ENCODE data around the gene ZNF460. TPM values are rescaled to one million over a fixed set of nuclear protein-coding genes. Genes with fewer than 3 reads are reported as not detected.

ZNF460 gene
- total and polyA plus RNA-seq, 2 of the 8 experiments (the other 6 are each of a cell fraction or from before 2014, with no cell fraction given), result 9.3 to 57.9 TPM

- Histone ChIP-seq H3K4me3 (ENCODE audit: extremely low read depth in 1 of 4, insufficient read depth in 2 of 4, low read depth in 3 of 4, low read length in 4 of 4) (no peak overlapping the region), H4K5ac (ENCODE audit: insufficient read length, low read depth, low read length) (no peak overlapping the region), H2BK15ac (ENCODE audit: low read length) (no peak overlapping the region), H2BK120ac (replicated peaks; ENCODE audit: low read depth, low read length) (no peak overlapping the region), H3K9me3 (ENCODE audit: insufficient read depth in 2 of 2, low read depth in 1 of 2, low read length in 1 of 2) (peaks cover 0 to 4% of the 10 kb centered on the region in 2 experiments; a peak in 1 of 4 replicates), H2BK5ac (ENCODE audit: low read depth, low read length) (no peak overlapping the region), H2AFZ (ENCODE audit: low read length) (no peak overlapping the region), H4K8ac (ENCODE audit: extremely low read depth, insufficient read depth, low read length) (no peak overlapping the region), H3K23ac (ENCODE audit: insufficient read length) (no peak overlapping the region), H3K23me2 (ENCODE audit: low read depth, low read length) (no peaks in the 10 kb centered on the region), H3K4ac (replicated peaks; ENCODE audit: insufficient read length, low read depth, low read length) (no peak overlapping the region), H2BK12ac (ENCODE audit: low read depth, low read length) (no peak overlapping the region), H3K36me3 (ENCODE audit: control insufficient read depth in 2 of 4, insufficient read depth in 4 of 4, low read length in 3 of 4) (peaks cover 29 to 55% (median 48%) of the 10 kb centered on the region in 4 experiments), H3K27ac (ENCODE audit: low read depth, low read length) (no peak overlapping the region), H3K56ac (replicated peaks; ENCODE audit: insufficient read length, low read depth, low read length) (no peak overlapping the region), H2AK5ac (ENCODE audit: low read depth, low read length) (no peak overlapping the region), H3K9ac (replicated peaks in 1 of 4; ENCODE audit: extremely low read depth in 1 of 4, low read depth in 3 of 4, low read length in 3 of 4) (no peak overlapping the region), H3K14ac (ENCODE audit: insufficient read length) (no peak overlapping the region), H3K79me1 (ENCODE audit: low read depth, low read length) (peaks cover 10% of the 10 kb centered on the region; the same call in 1 of the 2 replicates), H2BK20ac (ENCODE audit: low read length) (no peak overlapping the region), H3K4me1 (replicated peaks in 1 of 4; ENCODE audit: control insufficient read depth in 3 of 4, insufficient read depth in 4 of 4, low read length in 3 of 4) (no peaks in the 10 kb centered on the region), H4K20me1 (replicated peaks in 1 of 2; ENCODE audit: control insufficient read depth in 1 of 2, insufficient read depth in 2 of 2, low read length in 2 of 2) (peaks cover 4 to 9% of the 10 kb centered on the region in 2 experiments), H3K18ac (ENCODE audit: extremely low read depth, low read length) (no peak overlapping the region), H3K4me2 (ENCODE audit: insufficient read depth in 1 of 2, low read depth in 2 of 2, low read length in 2 of 2) (no peak overlapping the region), H4K91ac (replicated peaks; ENCODE audit: insufficient read length, low read length) (no peak overlapping the region), H3K79me2 (ENCODE audit: control insufficient read depth in 1 of 2, insufficient read depth in 2 of 2, low read length in 2 of 2) (peaks cover 0 to 83% of the 10 kb centered on the region in 2 experiments; a peak in 3 of 4 replicates), H3K27me3 (replicated peaks in 1 of 4; ENCODE audit: control insufficient read depth in 3 of 4, extremely low read depth in 1 of 4, insufficient read depth in 3 of 4, low read length in 3 of 4) (no peaks in the 10 kb centered on the region)
- TF ChIP-seq GABPA (IDR thresholded peaks at IDR 0.05; ENCODE audit: borderline replicate concordance, insufficient read depth, low read length), result no peak
- no peak for TF ChIP-seq SIN3A (conservative IDR thresholded peaks at IDR 0.05 in 1 of 2, IDR thresholded peaks at IDR 0.05 in 1 of 2; ENCODE audit: low read depth in 1 of 2, low read length in 2 of 2)
- TF ChIP-seq EP300 (IDR thresholded peaks at IDR 0.05; ENCODE audit: borderline replicate concordance in 1 of 2, low read depth in 2 of 2, low read length in 2 of 2), result no peak
- no peak for TF ChIP-seq MAX (IDR thresholded peaks at IDR 0.05)
- no peak for TF ChIP-seq BACH1 (IDR thresholded peaks at IDR 0.05; ENCODE audit: low read length)
- TF ChIP-seq TEAD4 (IDR thresholded peaks at IDR 0.05; ENCODE audit: low read depth, low read length), result no peak
- no peak for TF ChIP-seq RFX5 (IDR thresholded peaks at IDR 0.05; ENCODE audit: borderline replicate concordance, low read depth, low read length)
- no peak for TF ChIP-seq CHD1 (IDR thresholded peaks at IDR 0.05; ENCODE audit: low read depth, low read length)
- TF ChIP-seq ZNF274 (IDR thresholded peaks at IDR 0.05; ENCODE audit: borderline replicate concordance, extremely low read depth, low read length), result no peak
- TF ChIP-seq RNF2 (IDR thresholded peaks at IDR 0.05; ENCODE audit: borderline replicate concordance, low read depth, low read length, missing control alignments, poor library complexity, severe bottlenecking), result no peak
- DNase-seq (ENCODE audit: low read depth in 1 of 2, low spot score in 2 of 2) (no peak), FAIRE-seq (no peak)
- WGBS, 2 experiments (ENCODE audit: extremely low coverage in 1 of 2, insufficient coverage in 1 of 2, insufficient read length in 1 of 2, insufficient replicate concordance in 2 of 2, low coverage in 1 of 2, low lambda C conversion rate in 2 of 2, missing lambda C conversion rate in 1 of 2), result 95% methylated on average over 1 of the region's 1 CpG; no CpG with 5 or more reads in 1 of the 2 experiments
- ChIA-PET CTCF (ENCODE audit: partially characterized antibody) (no interaction called here), POLR2A (ENCODE audit: partially characterized antibody) (no interaction called here)
Measured at GRCh38 chr19:57292547-57292946, 12.3 kb downstream of the ZNF460 start.
